Hematopoietic multipotent progenitor cell treated with erythropoietin and hydrocortisone succinate and interleukin-3 and kit ligand, for 8 days (in vitro differentiated cells): ENCODE data around the gene RNF150.

Experiments
- DNase-seq: peaks from one replicate; pipeline ENCODE4 v3.0.0-alpha.2; 2015

RNF150 gene

DNA sequence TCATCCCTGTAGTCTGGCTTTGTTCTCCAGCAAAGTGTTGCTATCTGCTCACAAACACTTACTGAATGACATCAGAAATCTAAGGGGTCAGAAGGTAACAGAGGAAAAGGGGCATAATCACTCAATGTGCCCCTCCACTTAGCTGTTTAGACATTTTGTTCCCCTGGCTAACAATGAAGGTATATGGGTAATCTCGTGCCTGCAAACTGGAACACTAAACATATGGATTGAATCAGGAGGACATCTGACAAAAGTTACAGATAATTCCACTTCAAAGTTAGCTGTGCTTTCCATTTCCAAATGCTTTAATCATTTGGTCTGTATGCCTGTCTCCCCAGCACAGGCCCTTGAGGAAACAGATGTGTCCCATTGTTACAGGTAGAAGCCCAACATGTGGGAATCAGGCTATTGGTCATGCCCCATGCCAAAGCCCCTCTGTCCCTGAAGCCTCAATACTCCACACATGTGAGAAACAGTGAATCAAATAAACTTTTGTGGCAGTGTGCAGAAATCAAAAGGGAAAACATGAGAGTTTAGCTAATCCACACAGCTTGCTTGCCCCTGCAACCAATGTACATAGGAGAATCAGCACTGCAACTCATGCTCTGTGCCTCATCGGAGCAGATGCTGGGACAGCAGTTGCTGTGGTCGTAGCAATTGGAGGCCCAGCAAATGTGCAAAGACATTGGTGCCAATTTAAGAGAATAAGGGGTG lies 111.7 kb downstream of the RNF150 start:
- no peak for DNase-seq

DNA sequence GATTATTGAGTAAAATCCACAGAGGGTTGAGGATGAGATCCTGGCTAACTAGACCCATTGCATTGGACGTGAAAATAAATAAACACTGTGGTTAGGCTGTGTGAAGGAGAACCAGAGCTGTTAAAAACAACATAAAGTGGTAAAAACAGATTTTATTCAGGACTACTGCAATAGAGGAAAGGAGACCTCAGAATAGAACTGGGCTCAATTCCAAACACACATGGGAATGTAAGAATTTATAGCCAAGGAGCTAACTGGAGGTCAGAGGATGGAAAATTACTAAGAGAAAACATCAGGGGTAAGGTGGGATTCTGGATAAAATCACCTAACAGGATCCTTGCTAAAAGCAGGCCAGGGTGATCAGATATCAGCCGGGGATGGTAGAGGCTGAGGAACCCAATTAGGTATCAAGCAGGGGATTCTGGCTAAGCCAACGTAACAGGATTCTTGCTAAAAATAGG lies 112.4 kb downstream of the RNF150 start:
- no peak for DNase-seq

DNA sequence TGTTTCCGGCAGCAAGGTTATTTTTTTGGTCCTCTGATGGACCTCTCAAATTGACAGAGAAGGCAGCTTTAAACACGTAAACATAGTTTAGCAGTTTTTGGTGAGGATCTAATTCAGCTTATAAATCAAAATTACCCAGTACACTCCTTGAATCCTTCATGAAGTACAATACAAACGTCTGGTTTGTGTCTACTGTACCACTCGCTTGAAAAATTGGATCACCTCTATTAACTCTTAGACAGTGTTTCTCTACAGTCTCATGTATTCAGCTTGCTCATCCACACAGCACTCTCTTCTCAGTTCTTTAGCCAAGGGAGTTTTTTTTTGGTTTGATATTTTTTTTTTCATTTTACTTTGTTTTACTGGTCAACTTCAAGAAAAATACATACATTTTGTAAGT lies 113.5 kb downstream of the RNF150 start:
- DNase-seq = no peak

DNA sequence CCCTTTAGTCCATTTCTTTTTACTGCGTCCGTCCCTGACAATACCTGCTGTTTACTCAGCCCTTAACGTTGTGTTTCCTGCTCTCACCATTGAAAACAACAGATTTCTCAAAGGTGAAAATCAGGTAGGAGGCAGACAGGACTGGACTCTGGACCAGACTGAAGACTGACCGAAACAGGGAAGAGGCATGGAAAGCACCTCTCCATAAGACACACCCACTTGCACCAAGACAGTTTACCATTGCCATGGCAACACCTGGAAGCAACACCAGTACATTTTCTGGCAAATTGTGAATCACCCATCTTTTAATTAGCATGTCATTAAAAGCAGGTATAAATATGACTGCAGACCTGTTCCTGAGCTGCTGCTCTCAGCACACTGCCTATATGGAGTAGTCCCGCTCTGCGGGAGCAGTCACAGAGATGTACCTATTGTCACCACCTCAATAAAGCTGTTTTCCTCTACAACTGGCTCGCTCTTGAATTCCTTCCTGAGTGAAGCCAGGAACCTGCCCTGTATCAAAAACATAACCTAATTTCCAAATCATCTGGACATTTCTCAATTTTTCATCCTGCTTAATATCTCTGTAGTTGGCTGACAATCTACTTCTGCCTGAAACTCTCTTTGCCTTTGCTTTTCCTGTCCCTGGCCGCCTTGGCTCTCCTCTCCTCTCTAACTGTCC lies 117.0 kb downstream of the RNF150 start:
- DNase-seq = no peak

DNA sequence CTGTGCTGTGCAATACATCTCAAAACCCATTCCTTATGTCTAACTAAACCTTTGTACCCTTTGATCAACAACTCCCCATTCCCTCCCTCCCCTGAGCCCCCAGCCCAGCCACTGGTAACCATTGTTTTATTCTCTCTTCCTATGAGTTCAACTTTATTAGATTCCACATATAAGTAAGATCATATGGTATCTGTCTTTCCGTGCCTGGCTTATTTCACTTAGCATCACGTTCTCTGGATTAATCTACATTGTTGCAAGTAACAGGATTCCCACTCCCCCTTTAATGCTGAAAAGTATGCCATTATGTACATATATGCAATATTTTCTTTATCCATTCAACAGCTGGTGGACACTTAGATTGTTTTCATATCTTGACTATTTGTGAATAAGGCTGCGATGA lies 119.4 kb downstream of the RNF150 start:
- DNase-seq = no peak

DNA sequence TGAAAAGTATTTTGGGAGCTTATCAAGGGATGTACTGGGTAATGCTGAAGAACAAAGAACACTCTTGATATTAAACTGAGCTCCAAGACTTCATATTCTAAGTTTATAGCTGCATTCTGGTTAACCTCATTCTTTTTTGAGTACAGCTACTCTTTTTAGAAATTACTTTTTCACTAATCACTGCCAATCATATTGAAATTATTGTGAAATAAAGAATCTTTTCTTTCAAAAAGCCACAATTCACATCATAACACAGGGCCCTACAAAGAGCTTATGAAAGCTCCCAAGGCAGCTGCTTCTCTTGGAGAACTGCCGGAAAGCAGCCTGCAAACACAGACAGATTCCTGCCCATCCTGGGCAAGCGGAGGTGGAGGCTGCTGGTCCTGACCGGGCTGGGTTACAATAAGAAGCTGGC lies 121.4 kb downstream of the RNF150 start:
- no peak for DNase-seq

DNA sequence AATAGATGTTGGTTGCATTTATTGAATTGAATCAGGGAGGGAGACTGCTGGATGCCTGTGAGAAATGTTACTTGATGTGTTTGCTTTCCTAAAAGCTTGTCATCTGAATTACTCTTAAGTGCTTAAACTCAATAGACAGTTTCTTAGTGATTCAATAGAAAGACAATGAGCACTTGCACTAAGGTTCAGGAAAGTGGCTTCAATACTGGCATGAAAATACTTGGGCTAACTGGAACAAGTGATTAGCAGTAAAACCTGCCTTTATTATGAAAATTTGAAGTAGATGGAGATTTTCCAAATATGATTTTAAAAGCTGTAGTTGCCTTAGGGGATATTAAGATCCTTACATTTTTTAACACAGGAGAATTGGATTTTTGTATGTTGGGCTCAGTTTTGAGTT lies 123.3 kb downstream of the RNF150 start:
- no peak for DNase-seq

DNA sequence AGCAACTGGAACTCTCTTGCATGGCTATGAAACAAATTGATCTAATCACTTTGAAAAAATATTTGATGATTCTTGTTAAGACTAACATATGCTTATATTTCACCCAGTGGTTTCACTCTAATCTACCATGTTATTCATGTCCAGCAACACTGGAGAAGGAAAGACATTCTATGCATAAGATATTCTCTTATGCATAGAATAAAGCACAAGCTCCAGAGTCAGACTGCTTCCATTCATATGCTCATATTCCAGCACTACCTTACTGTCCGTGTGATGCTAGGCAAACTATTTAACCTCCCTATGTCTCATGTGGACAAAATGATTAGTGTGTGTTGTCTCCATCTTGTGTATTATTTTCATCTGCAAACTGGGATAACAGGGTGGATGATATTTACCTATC lies 124.1 kb downstream of the RNF150 start:
- no peak for DNase-seq

DNA sequence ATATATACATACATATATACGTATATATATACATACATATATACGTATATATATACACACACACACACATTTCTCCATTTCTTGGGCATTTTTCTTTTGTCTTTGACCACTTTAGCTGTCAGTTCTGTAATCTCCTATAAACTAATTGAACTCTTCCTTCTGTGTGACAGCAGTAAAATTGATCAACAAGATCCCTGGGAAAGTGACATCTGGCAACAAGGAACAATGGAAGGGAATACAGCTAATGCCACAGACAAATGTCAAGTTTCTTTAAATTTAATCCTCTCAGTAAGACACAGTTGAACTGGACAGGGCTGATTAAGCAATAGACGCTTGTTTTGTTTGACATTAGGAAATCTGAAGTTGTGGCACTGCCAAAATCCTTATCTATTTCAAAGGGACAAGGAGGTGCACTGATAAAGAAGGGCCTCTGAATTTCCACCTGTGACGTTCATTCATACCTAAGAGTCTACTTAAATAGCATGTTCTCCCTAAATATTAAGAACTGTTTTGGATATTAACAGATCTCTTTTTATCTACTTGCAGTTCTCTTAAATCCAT lies 126.9 kb downstream of the RNF150 start:
- DNase-seq = no peak

DNA sequence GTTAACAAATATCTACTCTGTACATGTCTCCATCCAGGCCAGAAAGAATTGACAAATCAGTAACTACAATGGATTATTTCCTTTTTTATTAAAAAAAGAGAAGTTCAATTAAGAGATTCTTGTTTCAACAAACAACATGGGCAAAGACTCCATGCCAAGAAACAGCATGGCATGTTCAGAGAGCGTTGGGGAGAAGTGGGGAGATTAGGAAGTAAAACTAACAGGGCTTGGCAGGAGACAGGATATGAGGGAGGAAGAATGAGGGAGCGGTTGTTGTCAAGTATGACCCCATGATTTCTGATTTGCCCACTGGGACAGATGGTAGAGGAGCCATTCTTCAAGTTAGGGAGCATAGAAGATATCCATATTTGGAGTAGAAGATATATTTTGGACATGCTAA lies 128.4 kb downstream of the RNF150 start:
- no peak for DNase-seq

DNA sequence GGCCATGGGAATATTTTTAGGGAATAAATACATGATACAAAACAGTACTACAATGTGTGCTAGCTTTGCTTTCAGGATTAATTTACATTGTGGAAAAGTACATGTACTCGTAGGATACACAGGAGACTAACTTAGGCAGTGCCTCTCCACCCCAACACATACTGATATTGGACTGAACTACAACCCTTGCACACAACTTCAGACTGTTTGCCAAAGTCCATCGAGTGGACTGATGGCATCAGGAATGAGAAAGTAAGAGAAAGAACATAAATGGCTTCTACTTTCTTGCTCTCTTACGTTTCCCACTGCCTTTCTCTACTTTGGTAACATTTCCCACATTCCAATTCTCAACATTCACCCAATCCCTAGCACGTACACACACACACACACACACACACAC lies 130.1 kb downstream of the RNF150 start:
- DNase-seq = no peak

DNA sequence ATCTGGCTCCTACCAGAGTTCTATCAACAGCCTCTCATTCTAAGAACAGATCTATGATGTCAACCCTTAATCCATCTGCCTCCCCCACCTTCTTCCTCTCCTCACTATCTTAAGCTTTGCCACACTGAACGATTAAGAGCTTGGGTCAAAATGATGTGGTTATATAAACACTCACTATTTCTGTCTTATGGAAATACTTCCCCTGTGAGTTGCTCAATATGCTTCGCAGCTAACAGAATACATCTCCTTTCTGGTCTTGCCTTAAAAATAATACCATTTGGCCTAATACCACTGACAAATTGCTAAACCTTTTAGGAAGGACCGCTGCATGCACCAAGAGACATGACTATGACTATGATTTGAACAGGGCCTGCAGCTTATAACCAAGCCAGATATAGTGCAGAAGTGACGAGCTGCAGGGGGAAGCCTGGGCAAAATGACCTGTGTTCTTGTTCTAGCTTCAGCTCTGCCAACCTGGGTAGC lies 130.9 kb downstream of the RNF150 start:
- no peak for DNase-seq

DNA sequence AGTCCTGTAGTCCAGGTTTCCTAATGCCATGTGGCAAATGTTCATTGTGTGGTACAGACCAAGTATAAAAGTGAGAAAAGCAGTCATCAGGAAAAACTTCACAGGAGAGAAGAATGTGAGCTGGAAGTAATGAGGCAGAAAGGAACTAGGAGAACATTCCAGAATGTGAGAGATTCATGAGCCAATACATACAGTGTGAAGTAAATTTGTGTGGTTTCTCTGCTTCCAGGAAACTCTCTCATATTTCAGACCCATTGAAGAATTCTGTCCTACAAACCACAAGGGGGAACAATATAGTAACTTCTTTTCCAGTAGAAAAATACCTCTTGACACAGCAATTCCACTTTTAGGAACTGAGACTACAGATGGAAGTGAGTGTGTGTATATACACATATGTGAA lies 136.5 kb downstream of the RNF150 start:
- DNase-seq = no peak

DNA sequence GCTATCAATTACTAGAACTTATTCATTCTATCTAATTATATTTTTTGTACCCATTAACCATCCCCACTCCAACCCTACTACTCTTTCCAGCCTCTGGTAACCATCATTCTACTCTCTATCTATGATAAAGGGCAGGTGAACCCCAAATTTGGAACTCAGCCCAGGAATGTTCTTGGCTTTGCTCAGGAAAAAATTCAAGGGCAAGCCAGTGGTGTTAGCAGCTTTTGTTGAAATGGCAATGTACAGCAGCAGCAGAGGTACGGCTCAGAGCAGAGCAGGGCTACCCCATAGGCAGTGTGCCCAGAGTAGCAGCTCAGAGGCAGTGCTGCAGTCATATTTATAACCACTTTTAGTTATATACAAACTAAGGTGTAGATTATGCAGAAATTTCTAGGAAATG lies 138.2 kb downstream of the RNF150 start:
- DNase-seq = no peak

DNA sequence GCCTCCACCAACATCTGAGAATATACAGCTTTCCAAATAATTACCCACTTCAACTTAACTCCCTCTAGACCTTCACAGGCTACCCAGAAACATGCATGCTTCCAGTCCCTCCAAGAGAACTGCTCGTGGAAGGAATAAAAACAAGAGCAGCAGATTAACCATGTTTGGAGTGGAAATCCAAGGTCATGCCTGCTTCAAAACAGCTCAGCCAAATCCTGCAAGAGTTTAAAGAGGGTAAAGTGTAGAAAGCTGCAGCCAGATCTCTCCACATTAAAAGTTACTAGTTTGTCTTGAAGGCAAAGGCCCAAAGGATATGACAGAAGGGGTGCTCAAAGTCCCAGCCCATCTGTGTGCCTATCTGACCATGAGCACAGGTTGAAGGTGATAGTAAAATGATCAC lies 139.3 kb downstream of the RNF150 start:
- DNase-seq = no peak

DNA sequence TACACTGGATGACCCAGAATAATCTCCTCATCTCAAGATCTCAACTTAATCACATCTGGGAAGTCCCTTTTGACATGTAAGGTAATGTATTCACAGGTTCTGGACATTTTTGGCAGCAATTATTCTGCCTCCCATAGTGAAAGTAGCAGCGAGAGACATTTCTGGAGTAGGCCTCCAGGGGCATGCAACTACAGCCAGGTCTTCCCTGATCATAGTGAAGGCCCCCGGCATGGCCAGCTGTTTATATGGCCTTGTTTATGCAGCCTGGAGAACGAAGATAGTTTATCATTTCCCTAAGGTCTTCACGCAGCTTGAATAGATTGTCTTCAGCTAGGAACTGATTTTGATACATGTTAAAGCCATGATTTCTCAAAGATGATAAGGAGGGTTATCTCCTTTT lies 139.9 kb downstream of the RNF150 start:
- no peak for DNase-seq

DNA sequence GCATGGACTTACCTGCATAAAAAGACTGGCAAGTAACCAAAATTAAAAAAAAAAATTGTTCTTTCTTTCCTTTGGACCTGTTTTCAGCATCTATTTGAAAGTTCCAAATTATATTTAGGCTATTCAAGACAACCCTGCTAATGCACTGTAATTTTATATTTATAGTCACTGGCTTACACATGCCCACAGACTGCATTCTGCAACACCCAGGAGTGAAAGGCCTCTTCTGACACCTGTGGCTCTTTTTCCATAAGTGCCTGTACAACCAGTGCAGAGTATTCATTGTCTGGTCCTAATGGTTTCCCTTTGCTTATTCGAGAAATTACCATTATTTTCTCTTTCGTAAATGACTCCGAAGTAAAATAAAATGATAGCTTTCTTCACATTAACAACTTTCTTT lies 143.3 kb downstream of the RNF150 start:
- DNase-seq = no peak

DNA sequence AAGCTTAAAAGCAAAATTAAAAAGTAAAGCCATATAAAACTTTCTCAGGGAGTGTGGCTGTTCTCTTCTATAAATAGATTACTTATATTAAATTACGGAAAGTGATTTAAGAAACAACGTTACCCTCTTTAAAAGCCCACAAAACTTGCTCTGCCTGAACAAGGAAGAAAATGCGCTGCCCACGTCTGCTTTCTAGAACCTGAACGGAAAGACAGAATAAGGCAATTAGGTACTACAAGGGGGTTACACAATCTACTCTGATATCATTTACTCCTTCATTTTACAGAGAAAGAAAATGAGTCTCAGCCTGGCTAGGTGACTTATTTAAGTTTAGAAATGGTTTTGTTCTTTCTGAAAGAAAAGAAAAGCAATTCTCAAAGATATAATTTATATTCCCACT lies 147.2 kb downstream of the RNF150 start:
- DNase-seq = no peak

DNA sequence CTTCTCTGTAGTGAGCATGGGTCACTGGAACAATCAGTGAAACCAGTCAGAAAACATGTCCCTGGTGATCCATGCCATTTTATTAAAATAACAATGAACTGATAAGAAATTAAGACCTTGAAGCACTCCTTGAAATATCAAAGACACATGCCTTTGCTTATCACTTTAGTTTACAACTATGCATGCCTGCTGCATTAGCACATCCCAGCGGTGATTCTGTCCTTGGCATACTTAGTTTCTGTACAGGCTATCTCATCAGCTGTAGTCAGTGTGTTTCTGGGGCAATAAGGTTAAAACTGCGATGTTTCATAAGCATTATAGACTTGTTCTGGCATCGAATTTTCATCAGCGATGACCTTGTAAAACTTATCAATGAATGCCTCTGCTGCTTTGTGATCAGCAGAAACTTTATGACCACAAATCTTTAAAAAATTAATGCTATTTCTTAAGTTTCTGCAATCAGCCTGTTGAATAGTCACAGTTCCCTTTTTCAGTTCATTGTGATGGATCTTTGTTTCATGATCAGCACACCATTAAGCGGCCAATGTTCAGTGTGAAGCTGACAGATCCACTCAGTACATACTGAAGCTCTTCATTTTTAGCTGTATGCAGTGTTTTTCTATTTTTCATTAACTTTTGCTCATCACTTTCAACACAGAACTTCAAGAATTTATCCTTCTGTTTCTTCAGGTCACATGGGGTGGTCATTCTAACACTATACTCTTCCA lies 150.5 kb downstream of the RNF150 start:
- no peak for DNase-seq

DNA sequence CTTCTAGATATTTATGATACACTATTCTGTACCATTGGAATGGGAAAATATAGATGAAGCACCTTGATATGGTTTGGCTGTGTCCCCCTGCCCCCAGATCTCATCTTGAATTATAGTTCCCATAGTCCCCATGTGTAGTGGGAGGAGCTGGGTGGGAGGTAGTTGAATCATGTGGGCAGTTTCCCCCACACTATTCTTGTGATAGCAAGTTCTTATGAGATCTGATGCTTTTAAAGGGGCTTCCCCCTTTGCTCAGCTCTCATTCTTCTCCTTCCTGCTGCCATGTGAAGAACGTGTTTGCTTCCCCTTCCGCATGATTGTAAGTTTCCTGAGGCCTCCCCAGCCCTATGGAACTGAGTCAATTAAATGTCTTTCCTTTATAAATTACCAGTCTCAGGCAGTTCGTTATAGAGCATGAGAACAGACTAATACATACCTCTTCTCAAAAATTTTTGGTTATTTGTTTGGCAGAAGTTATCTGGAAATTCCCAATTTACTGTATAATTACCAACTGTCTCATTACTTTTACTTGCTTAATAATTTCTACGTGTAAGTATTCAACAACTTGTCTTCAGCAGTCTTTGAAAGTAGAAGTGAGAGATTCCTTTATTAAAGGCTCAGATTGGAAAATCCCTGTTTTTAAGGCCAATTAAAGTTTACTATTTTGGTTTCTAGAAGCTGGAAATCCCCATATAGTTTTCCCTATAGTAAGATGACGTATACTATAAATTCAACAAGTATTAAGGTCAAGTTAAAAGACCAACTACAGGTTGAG lies 152.7 kb downstream of the RNF150 start:
- DNase-seq = no peak

DNA sequence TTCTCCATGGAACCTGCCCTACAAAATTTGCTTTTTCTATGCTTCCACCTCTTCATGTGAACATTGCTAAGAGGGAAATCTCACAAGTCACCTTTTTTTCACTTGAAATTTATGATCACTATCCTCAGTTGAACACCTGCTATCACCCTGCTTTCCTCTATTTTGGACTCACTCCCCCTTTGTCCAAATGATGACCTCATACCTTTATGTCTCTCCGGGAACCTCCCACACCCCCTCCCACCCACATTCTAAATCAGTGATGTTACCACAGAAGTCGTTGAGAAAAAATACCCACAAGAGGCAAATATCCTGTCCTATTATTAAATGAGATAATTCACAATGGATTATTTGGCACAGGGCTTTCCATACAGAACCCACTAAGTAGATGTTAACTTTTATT lies 156.5 kb downstream of the RNF150 start:
- DNase-seq = no peak

DNA sequence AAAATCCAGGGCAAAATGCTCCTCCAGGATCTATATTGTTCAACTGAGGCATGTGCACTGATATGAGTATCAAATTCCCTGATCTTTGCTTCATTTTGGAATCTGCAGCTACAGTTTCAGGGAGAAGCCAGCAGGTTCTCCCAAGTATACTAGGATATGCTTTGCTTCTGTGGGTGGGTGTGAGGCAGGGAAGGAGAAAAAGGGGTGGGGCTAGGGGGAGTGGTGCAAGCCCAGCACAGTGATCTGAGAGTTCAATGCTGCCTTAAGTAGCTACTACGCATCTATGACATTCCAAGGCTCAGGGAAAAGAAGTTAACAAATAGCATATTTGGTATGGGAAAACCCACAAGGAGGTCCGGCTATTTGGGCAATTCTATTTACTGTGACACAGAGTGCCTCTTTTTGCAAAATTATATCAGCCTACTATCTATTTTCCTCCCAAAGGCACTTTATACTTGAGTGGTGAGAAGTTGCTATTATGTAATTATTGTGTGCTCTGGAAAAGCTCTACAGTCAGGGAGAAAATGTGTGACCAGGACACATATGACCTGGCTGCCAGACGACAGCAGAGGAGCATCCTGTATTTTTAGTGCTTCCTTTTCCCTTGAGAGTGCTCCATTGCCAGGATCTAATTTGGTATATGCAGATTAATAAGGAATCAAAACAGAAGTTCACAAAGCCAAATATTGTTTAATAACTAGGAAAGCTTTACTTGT lies 162.0 kb downstream of the RNF150 start:
- DNase-seq = no peak
